GM19351 (cell line): ENCODE data around the gene DNM3.

ENCODE experiments used
- ATAC-seq: cut with Tn5 transposase; IDR thresholded peaks from one replicate; pipeline ENCODE4 v1.9.1; 2021; ENCODE audit warnings: mild to moderate bottlenecking, moderate library complexity; ENCODE audit not compliant: unreplicated experiment

DNM3 gene

GRCh38 chr1:171868217-171868803 is 27.0 kb downstream of the DNM3 start:
- ATAC-seq, result no peak

DNA sequence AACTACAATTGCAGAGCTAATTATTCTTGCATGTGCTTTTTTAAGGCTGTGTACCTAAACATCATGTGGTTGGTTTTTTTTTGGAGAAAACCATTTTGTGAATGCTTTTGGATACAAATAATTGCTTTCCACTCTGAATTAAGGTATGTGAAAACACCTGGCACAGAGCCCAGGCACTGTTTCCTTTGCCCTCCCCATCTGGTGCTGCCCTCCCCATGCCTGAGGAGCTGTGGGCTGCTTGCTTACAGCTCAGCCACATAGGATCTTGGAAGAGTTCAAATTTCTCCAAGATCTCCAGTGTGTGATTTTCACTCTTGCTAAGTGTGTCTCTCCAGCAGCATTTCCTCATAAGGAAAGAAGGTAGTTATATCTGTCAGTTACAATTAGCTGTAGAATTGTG is 27.8 kb downstream of the DNM3 start:
- no peak for ATAC-seq

DNA sequence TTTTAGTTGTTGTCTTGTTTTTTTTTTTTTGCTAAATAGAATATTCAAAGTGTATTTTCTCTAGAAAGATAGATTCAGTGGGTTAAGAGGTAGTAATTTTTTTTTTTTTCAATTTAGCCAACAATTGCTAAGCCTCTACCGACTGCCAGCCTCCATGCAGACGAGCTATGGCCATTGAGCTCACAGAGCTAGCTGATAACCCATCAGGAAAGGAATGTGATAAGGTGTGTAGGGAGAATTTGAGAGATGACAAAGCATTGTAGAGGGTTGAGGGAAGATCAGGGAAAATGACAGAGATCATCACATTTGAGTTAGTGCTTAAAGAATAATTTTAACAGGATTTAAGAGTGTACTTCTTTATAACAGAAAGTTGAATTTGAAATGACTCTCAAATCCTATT is 30.6 kb downstream of the DNM3 start:
- ATAC-seq, result no peak

GRCh38 chr1:171872430-171872829 is 31.1 kb downstream of the DNM3 start:
- no peak for ATAC-seq

DNA sequence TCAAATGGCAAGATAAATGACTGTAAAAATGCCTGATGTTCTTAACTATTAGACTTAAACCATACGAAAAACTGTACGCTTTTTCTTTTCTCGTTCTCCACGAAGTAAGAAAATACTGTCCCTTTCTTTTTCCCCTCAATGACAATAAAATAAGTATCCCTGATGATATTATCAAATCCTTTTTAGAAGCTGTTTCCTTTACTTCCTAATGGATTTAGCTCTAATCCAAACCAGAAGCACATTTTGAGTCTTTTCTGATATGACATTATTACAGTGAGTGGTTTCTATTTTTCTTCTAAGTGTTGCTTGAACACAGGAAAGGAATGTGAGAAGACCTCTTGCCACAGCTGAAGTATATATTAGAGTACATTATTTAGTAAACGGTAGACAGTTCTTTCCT is 32.4 kb downstream of the DNM3 start:
- no peak for ATAC-seq

DNA sequence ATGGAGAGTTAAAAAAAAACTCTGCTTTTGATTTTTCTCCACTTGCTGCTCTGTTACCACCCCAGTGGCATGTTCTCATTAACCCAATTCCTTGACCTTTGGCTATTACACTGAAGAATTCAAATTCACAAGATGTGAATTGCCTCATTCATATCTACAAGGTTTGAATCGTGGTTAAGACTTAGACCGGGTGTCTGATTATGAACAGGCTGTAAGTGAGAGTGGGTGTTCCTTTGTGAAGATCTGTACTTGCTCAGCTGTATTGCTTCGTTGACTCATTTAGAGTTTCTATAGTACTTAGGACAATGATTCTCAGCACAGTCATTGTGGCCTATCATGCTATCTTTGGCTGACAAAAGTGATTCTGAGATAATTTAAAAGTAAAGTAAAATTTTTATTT is 36.4 kb downstream of the DNM3 start:
- peak; percentile 99 for ATAC-seq

GRCh38 chr1:171879556-171879955 is 38.3 kb downstream of the DNM3 start:
- no peak for ATAC-seq

- ATAC-seq, result no peak
These were observed 40.1 kb downstream of the DNM3 start for GRCh38 chr1:171881442-171881841.

DNA sequence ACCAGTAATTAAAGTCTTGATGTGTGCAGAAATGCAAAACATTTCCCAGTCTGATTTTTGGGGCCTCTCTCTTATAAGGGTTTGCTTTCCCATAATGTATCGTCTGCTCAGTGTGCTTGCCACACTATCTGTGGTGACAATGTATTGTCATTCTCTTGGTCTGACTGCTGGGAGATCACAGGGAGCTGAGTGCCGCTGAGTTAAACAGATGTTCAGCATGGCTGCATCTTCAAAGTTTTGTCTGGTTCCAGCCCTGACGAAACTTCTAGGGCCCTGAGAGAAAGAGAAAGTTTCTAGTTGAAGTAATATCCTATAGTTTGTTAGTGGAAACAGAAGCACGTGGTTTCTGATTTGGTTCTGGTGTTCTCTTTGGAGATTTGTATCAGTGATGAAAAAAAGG is 42.6 kb downstream of the DNM3 start:
- ATAC-seq, result peak; percentile 75

DNA sequence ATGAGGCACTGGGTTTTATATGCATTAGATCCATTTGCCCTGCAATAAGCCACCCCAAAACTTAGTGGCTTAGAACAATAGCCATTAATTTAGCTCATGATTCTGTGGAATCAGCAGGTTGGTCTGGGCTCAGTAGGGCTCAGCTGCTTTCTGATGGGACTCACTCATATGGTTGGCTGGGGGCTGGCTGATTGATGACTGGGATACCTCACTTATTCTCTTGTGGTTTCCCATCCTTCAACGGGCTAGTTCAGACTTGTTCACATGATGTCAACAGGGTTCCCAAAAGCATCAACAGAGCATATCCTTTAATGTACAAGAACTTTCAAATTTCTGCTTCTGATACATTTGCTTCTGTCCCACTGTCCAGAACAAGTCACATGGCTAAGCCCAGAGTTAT is 43.2 kb downstream of the DNM3 start:
- ATAC-seq, result no peak

DNA sequence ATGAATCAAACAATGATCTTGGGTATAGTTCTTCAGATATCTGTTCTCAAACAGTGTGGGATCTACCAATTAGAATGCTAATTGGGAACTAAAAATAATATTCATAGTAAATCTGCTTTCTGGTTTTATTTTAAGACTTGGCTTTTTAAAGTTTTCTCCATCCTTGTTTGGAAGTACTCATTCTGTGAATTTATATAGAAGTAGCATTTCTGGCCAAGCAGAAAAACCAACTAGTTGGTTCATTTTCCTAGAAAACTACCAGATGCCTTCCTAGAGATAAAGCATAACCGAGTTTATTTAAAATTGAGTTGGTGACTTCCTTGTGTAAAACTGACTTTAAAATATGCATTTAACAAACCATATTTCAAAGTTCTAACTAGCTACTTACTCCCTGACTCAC is 48.8 kb downstream of the DNM3 start:
- ATAC-seq, result no peak

DNA sequence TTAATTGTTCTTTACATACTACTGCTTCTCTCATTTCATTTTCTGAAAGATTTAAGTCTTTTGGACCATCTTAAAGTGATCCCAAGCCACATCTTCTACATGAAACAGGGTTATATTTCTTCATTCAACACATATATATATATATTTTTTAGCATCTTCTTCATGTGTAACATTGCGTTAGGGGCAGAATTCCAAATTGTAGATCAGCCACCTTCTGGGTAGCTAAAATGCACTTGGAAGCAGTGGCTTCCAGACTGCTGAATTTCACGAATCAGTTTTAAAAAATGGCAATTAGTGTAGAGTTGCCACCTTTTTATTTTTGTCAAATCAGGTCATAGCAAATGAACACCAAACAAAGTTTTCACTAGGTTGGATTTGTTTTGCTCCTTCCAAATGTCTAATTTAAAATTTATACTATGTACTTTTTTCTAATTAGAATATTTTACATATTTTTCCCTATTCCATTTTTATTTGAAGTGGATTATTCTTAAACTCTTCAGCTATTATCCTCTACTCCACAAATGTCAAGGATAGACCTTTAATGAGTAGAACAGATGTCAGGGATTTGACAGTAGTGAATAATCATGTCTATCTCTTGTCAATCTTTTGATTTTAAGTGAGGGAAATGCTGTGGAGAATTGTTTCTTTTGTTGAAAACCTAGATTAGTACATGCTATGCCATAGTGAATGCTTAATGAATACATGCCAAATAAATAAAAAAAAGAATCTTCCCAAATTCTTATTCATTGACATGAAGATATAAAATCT is 55.8 kb downstream of the DNM3 start:
- ATAC-seq, result no peak

- ATAC-seq, result no peak
These were observed 57.6 kb downstream of the DNM3 start for GRCh38 chr1:171898941-171899340.

DNA sequence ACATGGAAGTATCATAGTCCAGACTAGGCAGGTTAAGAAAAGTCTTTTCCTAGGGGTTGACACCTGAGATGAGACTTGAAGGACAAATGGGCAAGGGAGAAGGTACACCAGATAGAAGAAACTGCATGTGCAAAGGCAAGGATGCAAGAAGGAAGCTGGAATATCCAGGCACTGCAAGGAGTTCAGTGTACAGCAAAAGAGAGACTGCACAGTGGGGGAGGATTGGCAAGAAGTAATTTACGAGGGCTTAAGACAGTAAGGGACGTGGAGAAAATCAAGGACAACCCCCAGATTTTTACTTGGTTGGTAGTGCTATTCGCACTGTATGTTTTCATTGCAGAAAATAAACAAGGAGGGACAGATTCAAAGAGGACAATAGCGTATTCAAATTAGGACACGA is 58.5 kb downstream of the DNM3 start:
- no peak for ATAC-seq

DNA sequence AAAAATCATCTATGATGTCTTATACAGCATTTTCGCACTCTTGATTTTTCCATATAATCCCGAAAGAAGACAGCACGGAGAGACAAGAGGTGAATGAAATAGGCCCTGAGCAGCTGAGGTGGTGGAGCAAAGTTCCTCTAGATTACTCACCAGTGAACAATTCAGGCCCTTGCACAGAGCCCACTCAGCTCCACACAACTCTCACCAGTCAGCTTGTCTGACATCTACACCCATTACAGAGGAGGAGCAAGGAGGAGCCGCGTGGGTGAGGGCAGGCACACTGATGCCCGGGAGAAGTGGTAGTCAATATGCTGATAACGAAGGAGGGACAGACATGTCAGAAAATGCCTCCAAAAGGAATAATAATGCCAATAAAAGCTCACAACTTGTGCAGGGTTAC is 59.9 kb downstream of the DNM3 start:
- ATAC-seq, result no peak

DNA sequence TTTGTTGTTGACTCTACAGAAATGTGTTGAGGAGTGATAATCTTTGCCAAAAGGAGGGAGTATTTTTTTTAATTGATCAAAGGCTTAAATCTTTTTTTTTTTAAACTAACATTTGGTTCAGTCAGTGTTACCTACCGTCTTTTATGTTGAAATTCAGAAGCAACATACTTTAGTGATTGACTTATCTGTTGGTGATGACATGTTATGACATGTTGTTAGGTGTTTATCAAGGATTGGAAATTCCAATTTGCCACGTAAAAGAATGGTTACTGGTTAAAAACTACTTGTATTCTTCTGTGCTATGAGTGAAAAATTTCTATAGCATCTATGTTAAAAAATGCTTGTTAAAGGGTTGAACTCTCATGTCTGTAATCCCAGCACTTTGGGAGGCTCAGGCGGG is 61.2 kb downstream of the DNM3 start:
- ATAC-seq, result no peak

DNA sequence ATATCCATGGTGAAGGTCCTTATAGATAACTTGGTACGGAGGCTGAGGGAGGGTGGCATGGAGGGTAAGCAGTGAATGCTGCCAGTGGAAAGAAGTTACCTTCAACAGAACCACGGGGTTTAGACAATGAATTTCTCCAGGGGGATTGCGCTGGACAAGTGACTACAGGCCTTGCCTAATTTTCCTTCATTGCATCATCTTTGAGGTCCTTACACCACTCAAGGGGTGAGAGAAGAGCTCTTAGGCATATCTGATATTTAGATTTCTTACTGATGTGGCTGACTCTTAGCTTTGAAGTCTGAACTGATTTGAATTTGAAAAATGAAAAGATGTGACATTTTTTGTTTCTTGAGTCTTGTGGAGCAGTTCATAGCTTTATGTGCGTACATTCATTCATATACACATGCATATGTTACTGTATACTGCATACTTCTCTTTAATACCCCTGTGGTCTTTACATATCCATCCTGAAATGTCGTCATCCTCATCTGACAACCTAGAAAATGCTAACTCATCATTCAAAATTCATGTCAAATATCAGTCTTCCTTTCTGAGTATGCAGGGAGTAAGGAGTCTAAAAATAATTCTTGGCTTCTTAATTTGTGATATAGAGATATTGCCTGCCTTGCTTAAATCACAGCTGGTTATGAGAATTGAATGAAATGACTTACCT is 63.6 kb downstream of the DNM3 start:
- no peak for ATAC-seq

- no peak for ATAC-seq
These were observed 68.4 kb downstream of the DNM3 start for GRCh38 chr1:171909711-171910110.

DNA sequence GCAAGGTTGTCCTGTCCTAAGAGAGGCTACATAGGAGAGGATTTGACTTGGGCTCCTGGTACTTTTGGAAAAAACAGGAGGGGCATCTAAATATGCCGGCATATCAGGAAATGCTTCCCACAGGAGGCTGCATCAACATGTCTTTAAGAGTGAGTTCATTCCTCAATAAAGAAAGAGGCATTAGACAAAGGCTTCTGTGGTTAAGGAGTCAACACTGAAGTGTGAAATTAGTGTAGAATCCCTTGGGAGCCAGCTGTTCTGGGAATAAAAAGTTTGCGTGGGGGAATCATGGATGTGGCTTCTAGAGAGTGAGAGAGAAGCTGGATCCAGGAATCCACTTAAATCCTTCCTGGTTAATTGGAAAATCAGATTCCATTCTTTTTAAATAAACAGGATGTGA is 69.5 kb downstream of the DNM3 start:
- ATAC-seq, result no peak

GRCh38 chr1:171911506-171911905 is 70.2 kb downstream of the DNM3 start:
- ATAC-seq, result no peak

DNA sequence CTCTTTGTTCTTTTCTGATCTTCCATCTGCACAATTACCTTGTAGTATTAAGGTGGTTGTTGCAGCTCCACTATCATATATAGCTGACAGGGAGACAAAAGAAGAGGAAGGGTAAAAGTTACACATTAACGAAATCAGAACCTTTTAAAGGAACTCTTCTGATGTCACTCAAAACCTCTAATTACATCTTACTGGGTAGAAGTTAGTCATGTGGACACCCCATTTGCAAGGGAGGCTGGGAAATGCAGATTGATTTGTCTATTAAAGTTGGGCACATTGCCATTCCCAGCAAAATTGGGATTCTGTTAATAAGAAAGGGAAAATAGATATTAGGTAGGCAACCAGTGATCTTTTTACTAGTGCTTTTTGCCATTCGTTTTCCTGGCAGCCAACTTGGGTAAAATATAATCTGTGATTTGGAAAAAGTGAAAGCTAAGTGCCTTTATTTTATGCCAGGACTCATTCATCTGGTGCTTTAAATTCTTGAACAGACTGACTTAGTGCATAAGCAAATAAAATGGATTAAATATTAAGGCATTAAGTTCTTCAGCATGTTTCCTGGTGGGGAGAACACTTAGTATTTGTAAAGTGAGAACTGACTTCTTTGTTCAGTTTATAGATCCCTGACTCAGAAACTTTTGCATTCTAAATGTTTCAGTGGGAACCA is 71.3 kb downstream of the DNM3 start:
- no peak for ATAC-seq

- no peak for ATAC-seq
These were observed 72.1 kb downstream of the DNM3 start for GRCh38 chr1:171913385-171913784.
